Thymus (tissue), 11 donors: ENCODE measurements around the gene AGAP9. TPM values are rescaled to one million over a fixed set of nuclear protein-coding genes. Genes with fewer than 3 reads are reported as not detected.
"Not testable (repeated sequence)": the region's sequence is repeated elsewhere in the genome, so short reads cannot be mapped to it uniquely, and the experiment has no call there.

Experiments
- DNase-seq, 9 donors: peaks; one replicate each; pipeline ENCODE4 v3.0.0-alpha.2; 2013; ENCODE audit warnings: low spot score in 9 of 9, low read depth in 6 of 9, missing footprints in 1 of 9
- H3K27ac ChIP-seq, 2 donors: one replicate each; pipeline ENCODE4 v1.5.1; 2013; ENCODE audit warnings: control low read depth in 1 of 2, low read depth in 1 of 2, low read length in 1 of 2, mild to moderate bottlenecking in 1 of 2, moderate library complexity in 1 of 2
- H3K27me3 ChIP-seq, 2 donors: one replicate each; pipeline ENCODE4 v1.5.1; 2013; ENCODE audit warnings: low read length in 1 of 2; ENCODE audit not compliant: control insufficient read depth in 2 of 2, insufficient read depth in 1 of 2
- H3K36me3 ChIP-seq, 2 donors: one replicate each; pipeline ENCODE4 v1.5.1; 2013; ENCODE audit warnings: low read length in 1 of 2, mild to moderate bottlenecking in 1 of 2, moderate library complexity in 1 of 2; ENCODE audit not compliant: control insufficient read depth in 2 of 2, insufficient read depth in 2 of 2
- H3K4me1 ChIP-seq, 2 donors: one replicate each; pipeline ENCODE4 v1.5.1; 2013; ENCODE audit warnings: low read length in 2 of 2; ENCODE audit not compliant: control insufficient read depth in 2 of 2, insufficient read depth in 2 of 2
- H3K4me3 ChIP-seq, 2 donors: one replicate each; pipeline ENCODE4 v1.5.1; 2013; ENCODE audit warnings: low read length in 2 of 2, control low read depth in 1 of 2, mild to moderate bottlenecking in 1 of 2
- H3K9me3 ChIP-seq, 2 donors: one replicate each; pipeline ENCODE4 v1.5.1; 2013; ENCODE audit warnings: low read length in 1 of 2, mild to moderate bottlenecking in 1 of 2; ENCODE audit not compliant: control insufficient read depth in 2 of 2, insufficient read depth in 1 of 2
- WGBS: extraction: QIAGEN DNeasy Blood & Tissue Kit; methylation state at CpG from one replicate; pipeline ENCODE4 v1.1.7; 2013; 5-methylcytosine and 5-hydroxymethylcytosine counted together
- polyA plus RNA-seq: library from polyadenylated mRNA; stranded (reverse); fragments of 200-250 nt; gene quantifications from one replicate; pipeline ENCODE4 v1.2.3, GENCODE V29; 2013
- total RNA-seq: library from RNA; stranded (reverse); fragments of 120-200 nt; gene quantifications from one replicate; pipeline ENCODE4 v1.2.4, GENCODE V29; 2013
- donor health status: healthy.

AGAP9 gene
- total and polyA plus RNA-seq, 2 donors = 4.2 to 19.1 TPM

DNA sequence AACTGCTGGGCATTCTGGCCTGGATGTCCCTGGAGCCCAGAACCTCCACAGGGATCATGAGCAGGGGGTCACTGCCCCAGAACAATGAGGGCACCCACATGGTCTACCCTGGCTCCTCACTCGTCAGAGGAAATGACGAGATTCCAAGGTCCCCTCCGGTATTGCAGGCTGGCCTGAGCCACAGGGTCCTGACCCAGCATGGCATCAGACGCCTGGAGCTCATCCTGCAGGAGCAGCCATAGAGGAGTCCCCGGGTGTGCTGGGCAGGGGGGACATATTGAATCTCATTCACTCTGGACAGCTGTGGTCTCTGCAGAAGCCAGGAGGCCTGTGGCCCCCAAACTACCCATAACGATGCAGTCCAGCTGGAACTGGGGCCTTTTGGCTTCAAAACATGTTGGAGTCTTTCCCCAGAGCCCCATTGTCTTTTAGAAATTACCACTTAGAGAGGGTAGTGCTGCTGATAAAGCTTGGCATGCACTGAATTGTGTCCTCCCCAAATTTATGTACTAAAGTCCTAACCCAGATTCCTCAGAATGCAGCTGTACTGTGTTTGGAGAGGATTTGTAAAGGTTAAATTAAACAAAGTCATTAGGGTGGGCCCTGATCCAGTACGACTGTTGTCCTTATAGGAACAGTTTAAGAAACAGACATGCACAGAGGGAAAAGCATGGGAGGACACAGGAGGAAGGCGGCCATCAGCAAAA is 67.2 kb downstream of the AGAP9 start:
- no peak overlapping the region for H3K4me3 ChIP-seq
- no peaks in the 10 kb centered on the region for H3K27me3 ChIP-seq
- peak in 1 of 9 donors; percentile 2 for DNase-seq
- H3K9me3 ChIP-seq = no peaks in the 10 kb centered on the region
- no peaks in the 10 kb centered on the region for H3K36me3 ChIP-seq
- H3K27ac ChIP-seq = no peak overlapping the region
- H3K4me1 ChIP-seq = peaks cover 22 to 64% of the 10 kb centered on the region in 2 donors
- 96% methylated on average over 8 of the region's 8 CpGs for WGBS

DNA sequence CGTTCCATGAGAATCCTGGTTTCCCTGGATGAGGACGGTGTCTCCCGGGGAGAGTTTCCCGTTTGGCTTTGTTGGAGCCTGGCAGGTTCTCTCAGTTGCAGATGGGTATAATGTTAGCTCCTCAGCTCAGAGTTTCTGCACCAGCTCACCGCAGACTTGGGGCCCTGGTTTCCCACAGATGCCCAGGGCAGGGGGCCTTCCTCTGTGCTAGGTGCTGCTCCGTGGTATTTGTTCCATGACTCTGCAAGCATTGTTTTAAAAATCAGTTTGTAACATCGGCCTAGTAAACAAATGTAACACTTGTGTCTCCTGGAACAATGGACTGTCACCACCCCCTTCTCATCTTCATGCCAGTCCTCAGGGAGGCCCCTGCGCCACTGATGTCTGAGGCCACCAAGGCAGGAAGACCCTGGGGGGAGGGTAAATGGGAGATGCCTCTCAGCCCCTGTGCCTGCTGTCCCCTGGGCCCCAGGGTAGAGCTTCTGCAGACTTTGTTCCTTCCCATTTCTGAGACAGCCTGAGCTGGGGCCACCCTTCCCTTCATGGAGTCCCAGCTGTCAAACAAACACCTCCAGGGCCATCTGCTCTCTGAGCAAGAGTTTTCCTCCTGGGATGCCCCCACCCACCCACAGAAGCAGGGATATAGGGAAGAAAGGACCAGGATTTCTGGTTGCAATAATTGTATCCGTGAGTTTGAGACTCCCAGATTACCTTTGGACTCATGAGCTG is 67.9 kb downstream of the AGAP9 start:
- WGBS = 35% methylated on average over 9 of the region's 9 CpGs

GRCh38 chr10:47454780-47455058 is 68.7 kb downstream of the AGAP9 start:
- no peak overlapping the region for H3K27ac ChIP-seq
- H3K27me3 ChIP-seq = no peaks in the 10 kb centered on the region
- H3K9me3 ChIP-seq = no peaks in the 10 kb centered on the region
- H3K36me3 ChIP-seq = no peaks in the 10 kb centered on the region
- no peak overlapping the region for H3K4me3 ChIP-seq
- WGBS = 82% methylated on average over 3 of the region's 3 CpGs
- H3K4me1 ChIP-seq = peaks cover 26 to 76% of the 10 kb centered on the region in 2 donors
- peak in 1 of 9 donors; percentile 15 for DNase-seq

More for the DNA sequence above, 67.9 kb downstream of the AGAP9 start:
- not testable (repeated sequence) for H3K9me3 ChIP-seq, H3K36me3 ChIP-seq, H3K27me3 ChIP-seq, H3K4me3 ChIP-seq
- DNase-seq = peak in 1 of 9 donors; percentile 49
- peak overlapping the region in 1 of 2 donors; percentile 29 for H3K27ac ChIP-seq
- peaks cover 23 to 68% of the 10 kb centered on the region in 2 donors for H3K4me1 ChIP-seq

GRCh38 chr10:47454008-47454779 is 69.2 kb downstream of the AGAP9 start:
- 96% methylated on average over 10 of the region's 10 CpGs for WGBS
- Histone ChIP-seq H3K9me3 (no peaks in the 10 kb centered on the region), H3K36me3 (no peaks in the 10 kb centered on the region), H3K27me3 (no peaks in the 10 kb centered on the region), H3K27ac (no peak overlapping the region), H3K4me3 (no peak overlapping the region), H3K4me1 (peaks cover 31 to 81% of the 10 kb centered on the region in 2 donors)
- DNase-seq = peak in 1 of 9 donors; percentile 7

DNA sequence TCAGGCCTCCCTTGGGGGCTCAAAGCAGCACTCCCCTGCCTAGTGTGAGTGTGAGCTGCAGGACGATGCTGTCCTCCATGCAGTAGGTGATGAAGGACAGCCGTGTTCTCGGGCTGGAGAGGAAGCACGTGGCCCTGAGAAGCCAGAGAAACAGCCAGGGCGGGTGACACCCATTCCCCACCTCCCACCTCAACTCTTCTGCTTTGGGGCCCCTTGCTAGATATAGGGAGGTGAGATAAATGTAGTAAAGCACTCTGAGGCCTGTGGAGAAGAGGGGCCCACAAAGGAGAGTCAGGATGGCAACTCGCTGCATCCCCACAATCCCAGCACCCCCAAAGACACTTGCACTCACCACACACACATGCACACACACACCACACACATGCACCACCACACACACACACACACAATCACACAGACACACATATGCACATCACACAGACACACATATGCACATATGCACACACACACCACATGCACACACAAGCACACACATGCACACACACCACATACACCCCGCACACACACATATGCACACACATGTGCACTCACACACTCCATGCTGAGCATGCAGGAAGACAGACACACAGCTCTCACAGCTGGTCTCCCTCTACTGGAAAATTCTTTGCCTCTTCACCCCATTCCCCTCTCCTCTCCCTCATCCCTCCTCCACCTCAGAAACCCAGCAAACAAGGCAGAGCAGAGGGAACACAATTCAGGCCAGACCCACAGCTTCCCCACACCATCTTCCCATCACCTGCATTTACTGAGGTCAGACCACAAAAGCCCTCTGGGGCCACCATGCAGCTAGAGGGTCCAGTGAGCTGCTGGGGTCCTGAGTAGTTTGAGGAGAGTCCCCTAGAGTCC is 70.1 kb downstream of the AGAP9 start:
- no peak overlapping the region for H3K4me3 ChIP-seq
- 49% methylated on average over 7 of the region's 7 CpGs for WGBS
- peaks cover 38 to 89% of the 10 kb centered on the region in 2 donors for H3K4me1 ChIP-seq
- no peaks in the 10 kb centered on the region for H3K9me3 ChIP-seq
- H3K36me3 ChIP-seq = no peaks in the 10 kb centered on the region
- no peak overlapping the region for H3K27ac ChIP-seq
- peak in 1 of 9 donors; percentile 50 for DNase-seq
- H3K27me3 ChIP-seq = no peaks in the 10 kb centered on the region

GRCh38 chr10:47452495-47453140 is 70.8 kb downstream of the AGAP9 start:
- H3K36me3 ChIP-seq = no peaks in the 10 kb centered on the region
- H3K27ac ChIP-seq = no peak overlapping the region
- no peak overlapping the region for H3K4me3 ChIP-seq
- WGBS = 49% methylated on average over 11 of the region's 11 CpGs
- H3K9me3 ChIP-seq = no peaks in the 10 kb centered on the region
- peaks cover 46 to 97% of the 10 kb centered on the region in 2 donors for H3K4me1 ChIP-seq
- no peaks in the 10 kb centered on the region for H3K27me3 ChIP-seq
- DNase-seq = peak in 1 of 9 donors; percentile 41

- H3K4me1 ChIP-seq = peaks cover 51 to 100% of the 10 kb centered on the region in 2 donors
- DNase-seq = peak in 1 of 9 donors; percentile 36
- H3K9me3 ChIP-seq = no peaks in the 10 kb centered on the region
- H3K27me3 ChIP-seq = no peaks in the 10 kb centered on the region
- no peak overlapping the region for H3K4me3 ChIP-seq
- no peaks in the 10 kb centered on the region for H3K36me3 ChIP-seq
- WGBS = 72% methylated on average over 7 of the region's 7 CpGs
- no peak overlapping the region for H3K27ac ChIP-seq
Observed at GRCh38 chr10:47451998-47452494, 71.4 kb downstream of the AGAP9 start.
